ENCODE data around the gene SCN4A.
"Not testable (repeated sequence)": the region's sequence is repeated elsewhere in the genome, so short reads cannot be mapped to it uniquely, and the experiment has no call there.

Gene SCN4A

DNA sequence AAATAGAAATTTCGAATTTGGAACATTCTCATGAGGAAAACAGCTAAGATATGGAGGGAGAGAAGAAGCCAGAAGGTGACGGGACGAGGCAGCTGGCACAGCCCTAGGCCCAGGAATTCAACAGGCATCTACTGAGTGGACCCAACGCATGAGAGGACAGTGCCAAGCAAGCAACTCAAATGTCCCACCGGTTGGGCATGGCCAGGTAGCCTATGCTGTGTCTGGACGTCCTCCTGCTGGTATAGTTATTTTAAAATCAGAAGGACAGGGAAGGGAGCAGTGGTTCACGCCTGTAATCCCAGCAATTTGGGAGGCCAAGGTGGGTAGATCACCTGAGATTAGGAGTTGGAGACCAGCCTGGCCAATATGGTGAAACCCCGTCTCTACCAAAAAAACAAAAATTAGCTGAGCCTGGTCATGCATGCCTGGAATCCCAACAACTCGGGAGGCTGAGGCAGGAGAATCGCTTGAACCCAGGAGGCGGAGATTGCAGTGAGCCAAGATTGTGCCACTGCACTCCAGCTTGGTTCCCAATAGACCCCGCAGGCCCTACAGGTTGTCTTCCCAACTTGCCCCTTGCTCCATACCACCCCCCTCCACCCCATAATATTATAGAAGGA lies 56.0 kb downstream of the SCN4A start:
- no peak for DNase-seq (ENCODE audit: low spot score)

DNA sequence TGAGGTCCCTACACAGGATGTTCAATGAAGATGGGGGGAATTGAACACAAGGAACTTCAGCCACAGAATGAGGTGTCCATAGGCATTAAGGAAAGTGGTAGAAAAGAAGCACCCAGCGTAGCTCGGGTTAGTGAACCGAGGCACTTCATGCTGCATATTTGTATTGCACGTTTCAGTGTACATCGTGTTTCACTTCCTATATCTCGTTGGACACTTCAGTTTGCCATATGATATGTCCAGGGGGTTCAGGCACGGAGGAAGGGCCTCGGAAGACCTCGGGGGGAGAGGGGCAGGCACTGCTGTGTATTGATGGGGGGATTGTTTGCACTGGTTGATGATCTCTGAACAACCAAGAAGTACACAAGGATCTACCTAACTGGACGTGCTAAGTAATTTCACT lies 57.0 kb downstream of the SCN4A start:
- DNase-seq (ENCODE audit: low spot score): not testable (repeated sequence)

DNA sequence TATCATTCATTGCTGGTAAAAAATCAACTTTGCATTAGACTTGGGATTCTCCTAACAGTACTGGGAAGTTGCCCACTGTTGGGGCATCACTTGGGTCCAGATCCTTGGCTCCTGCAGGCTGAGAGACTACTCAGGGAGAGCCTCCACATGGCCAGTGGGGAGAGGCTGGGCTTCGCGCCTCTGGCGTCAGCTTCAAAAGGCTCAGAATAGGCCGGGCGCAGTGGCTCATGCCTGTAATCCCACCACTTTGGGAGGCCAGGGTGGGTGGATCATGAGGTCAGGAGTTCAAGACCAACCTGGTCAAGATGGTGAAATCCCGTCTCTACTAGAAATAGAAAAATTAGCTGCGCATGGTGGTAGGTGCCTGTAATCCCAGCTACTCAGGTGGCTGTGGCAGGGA lies 58.2 kb downstream of the SCN4A start:
- DNase-seq (ENCODE audit: low spot score): no peak

GRCh38 chr17:63911657-63912100 lies 61.0 kb downstream of the SCN4A start:
- DNase-seq (ENCODE audit: low spot score): no peak

GRCh38 chr17:63911041-63911635 lies 61.6 kb downstream of the SCN4A start, which contains the start of gene CSHL1:
Gene CSHL1 (minus strand): TSS chr17:63911258. CDS start chr17:63911196, 62 bp downstream.
- no peak for DNase-seq (ENCODE audit: low spot score)

DNA sequence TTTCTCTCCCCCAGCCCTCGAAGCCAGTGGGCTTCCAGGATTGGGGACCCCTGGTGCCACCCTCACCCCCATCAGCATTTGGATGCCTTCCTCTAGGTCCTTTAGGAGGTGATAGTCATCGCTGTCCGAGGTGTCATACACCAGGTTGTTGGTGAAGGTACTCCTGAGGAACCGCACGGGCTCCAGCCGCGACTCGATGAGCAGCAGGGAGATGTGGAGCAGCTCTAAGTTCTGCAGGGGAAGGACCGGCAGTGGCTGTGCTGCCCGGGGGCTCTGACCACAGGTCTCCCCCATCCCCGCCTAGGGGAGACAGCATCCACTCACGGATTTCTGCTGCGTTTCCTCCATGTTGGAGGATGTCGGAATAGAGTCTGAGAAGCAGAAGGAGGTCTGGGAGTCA lies 62.6 kb downstream of the SCN4A start:
- DNase-seq (ENCODE audit: low spot score): no peak

DNA sequence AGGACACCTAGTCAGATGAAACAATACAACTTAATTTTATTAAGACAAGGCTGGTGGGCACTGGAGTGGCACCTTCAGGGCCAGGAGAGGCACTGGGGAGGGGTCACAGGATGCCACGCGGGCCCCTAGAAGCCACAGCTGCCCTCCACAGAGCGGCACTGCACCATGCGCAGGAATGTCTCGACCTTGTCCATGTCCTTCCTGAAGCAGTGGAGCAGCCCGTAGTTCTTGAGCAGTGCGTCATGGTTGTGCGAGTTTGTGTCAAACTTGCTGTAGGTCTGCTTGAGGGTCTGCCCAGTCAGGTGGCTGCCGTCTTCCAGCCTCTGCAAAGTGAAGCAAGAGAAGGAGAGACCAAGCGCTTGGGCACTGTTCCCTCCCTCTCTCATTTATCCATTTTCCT lies 63.1 kb downstream of the SCN4A start:
- not testable (repeated sequence) for DNase-seq (ENCODE audit: low spot score)

- not testable (repeated sequence) for DNase-seq (ENCODE audit: low spot score)
Measured at GRCh38 chr17:63907161-63907778, 65.4 kb downstream of the SCN4A start.

DNA sequence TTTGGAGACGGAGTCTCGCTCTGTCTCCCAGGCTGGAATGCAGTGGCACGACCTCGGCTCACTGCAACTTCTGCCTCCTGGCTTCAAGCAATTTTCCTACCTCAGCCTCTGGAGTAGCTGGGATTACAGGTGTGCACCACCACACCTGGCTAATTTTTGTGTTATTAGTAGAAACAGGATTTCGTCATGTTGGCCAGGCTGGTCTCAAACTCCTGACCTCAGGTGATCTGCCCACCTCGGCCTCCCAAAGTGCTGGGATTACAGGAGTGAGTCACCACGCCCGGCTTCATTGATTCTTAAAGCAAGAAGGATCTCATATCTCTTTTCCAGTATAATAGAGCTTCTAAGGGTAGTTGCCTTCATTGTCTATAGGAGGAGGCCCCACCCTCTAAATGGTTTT lies 67.9 kb downstream of the SCN4A start:
- not testable (repeated sequence) for DNase-seq (ENCODE audit: low spot score)

DNA sequence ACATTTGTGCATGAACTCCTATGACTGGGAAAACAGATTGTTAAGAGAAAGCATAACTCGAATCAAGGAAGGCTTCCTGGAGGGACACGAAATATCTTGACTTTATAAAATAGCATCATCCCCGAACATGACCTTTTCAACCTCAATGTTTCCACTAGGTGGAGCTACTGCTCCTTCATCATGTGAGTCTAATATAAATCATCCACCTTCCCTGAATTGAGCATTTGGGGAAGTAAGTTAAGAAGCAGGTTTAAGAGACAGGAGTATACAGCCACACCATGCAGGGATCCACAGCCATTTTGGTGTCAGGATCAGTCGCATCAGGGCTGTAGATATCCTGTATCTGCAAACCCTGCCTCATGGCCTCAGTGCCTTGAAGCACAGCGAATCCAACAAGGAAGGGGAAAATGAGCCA lies 68.9 kb downstream of the SCN4A start:
- not testable (repeated sequence) for DNase-seq (ENCODE audit: low spot score)

GRCh38 chr17:63901971-63902370 lies 70.7 kb downstream of the SCN4A start:
- not testable (repeated sequence) for DNase-seq (ENCODE audit: low spot score)

DNA sequence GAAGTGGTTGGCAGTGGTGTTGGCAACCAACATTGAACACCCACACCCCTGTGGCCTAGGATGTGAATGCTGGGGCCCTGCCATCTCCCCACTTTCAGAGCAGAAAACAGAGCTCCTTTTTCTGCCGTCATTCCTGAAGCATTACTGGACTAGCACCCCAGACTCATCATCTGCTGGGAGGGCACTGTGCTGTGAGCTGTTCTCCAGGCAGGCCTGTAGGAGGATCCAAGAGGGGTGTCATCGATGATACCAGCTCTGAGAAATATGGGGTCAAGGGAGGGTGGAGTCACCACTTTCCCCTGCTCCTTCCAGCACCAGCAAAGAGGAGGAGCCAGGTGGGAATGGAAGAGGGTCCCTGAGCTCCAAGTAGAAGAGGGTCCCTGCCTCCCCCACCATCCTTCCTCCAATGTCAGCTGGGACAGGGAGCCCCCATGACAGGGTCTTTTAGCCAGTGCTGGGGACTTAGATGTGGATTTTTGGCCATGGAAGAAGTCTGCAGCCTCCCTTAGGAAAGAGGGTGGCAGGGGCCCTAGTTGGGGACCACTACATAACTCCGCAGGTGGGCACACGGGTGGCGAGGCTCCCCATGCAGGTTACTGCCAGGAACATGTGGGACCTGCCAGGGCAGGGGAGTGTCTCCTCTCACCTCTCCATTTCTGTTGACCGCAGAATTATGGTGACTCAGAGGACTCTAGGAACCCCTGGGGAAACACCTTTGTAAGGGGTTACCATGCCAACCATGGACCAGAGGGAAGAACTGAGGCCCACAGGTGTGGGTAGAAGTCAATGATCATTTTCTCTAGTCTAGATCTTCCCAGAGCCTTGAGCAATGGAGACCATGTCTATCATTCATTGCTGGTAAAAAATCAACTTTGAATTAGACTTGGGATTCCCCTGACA lies 73.6 kb downstream of the SCN4A start:
- DNase-seq (ENCODE audit: low spot score): not testable (repeated sequence)

- DNase-seq (ENCODE audit: low spot score): not testable (repeated sequence)
Measured at GRCh38 chr17:63896524-63897354, 76.0 kb downstream of the SCN4A start, which contains the start of gene CSH1. Gene CSH1 (minus strand): TSS chr17:63896574. CDS start chr17:63896511, 63 bp downstream.

DNA sequence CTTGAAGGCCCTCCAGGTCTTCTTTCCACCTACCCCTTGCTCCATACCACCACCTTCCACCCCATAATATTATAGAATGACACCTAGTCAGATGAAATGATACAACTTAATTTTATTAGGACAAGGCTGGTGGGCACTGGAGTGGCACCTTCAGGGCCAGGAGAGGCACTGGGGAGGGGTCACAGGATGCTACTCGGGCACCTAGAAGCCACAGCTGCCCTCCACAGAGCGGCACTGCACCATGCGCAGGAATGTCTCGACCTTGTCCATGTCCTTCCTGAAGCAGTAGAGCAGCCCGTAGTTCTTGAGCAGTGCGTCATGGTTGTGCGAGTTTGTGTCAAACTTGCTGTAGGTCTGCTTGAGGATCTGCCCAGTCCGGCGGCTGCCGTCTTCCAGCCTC lies 77.9 kb downstream of the SCN4A start:
- DNase-seq (ENCODE audit: low spot score): not testable (repeated sequence)

GRCh38 chr17:63894021-63894420 lies 78.7 kb downstream of the SCN4A start:
- DNase-seq (ENCODE audit: low spot score): not testable (repeated sequence)

GRCh38 chr17:63892316-63893037 lies 80.2 kb downstream of the SCN4A start:
- DNase-seq (ENCODE audit: low spot score): not testable (repeated sequence)

DNA sequence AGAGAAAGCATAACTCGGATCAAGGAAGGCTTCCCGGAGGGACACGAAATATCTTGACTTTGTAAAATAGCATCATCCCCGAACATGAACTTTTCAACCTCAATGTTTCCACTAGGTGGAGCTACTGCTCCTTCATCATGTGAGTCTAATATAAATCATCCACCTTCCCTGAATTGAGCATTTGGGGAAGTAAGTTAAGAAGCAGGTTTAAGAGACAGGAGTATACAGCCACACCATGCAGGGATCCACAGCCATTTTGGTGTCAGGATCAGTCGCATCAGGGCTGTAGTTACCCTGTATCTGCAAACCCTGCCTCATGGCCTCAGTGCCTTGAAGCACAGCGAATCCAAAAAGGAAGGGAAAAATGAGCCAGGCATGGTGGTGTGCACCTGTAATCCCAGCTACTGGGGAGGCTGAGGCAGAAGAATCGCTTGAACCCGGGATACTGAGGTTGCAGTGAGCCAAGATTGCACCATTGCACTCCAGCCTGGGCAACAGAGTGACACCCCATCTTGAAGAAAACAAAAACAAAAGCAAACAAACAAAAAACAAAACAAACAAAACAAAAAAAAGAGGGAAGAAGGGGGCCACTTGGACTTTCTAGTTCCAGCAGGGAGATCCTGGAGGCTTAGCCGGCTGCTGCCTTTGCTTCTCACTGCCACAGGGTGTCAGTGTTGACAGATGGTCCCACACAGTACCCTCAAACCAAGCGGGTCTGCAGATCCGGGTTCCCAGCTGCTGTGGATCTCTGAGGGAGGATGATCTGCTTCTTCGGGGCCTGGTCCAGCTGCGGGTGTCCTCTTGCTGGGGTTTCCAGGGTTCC lies 83.5 kb downstream of the SCN4A start:
- DNase-seq (ENCODE audit: low spot score): not testable (repeated sequence)
